Measurements from ENCODE around the gene BTNL9. TPM values are rescaled to one million over a fixed set of nuclear protein-coding genes. Genes with fewer than 3 reads are reported as not detected.
"Not testable (repeated sequence)": the region's sequence is repeated elsewhere in the genome, so short reads cannot be mapped to it uniquely, and the experiment has no call there.

BTNL9 gene
- 10 to 100 TPM; 15.9 to 56.1 TPM for total RNA-seq
- 10 to 100 TPM; 11.0 to 27.9 (median 17.7) TPM for polyA plus RNA-seq (ENCODE audit: insufficient read length in 6 of 6)
- long read RNA-seq, donor 1, partial matches to known transcripts, result 6 of 6 reads
- long read RNA-seq, donor 1, other reads (novel, unspliced or antisense), result 0 of 6 reads
- long read RNA-seq, donor 2, result 0 reads
- long read RNA-seq, donor 3, result 0 reads
- long read RNA-seq, donor 4, partial matches to known transcripts, result 1 of 4 reads
- long read RNA-seq, donor 4, other reads (novel, unspliced or antisense), result 2 of 4 reads
- long read RNA-seq, donor 5, result 0 reads
- long read RNA-seq, donor 6, partial matches to known transcripts, result 0 of 1 reads
- long read RNA-seq, donor 6, other reads (novel, unspliced or antisense), result 0 of 1 reads
- long read RNA-seq, donor 7, result 0 reads
- long read RNA-seq, donor 8, result 0 reads
- long read RNA-seq, donor 9, result 0 reads
- long read RNA-seq, donor 10, partial matches to known transcripts, result 14 of 17 reads
- long read RNA-seq, donor 10, other reads (novel, unspliced or antisense), result 2 of 17 reads
- long read RNA-seq, donor 11, partial matches to known transcripts, result 6 of 6 reads
- long read RNA-seq, donor 11, other reads (novel, unspliced or antisense), result 0 of 6 reads
- long read RNA-seq, donor 12, result 0 reads

GRCh38 chr5:181039931-181040630 is at the start of gene BTNL9:
TSS of gene BTNL9 (plus strand) at chr5:181040266. CDS start at chr5:181045490, 5,224 bp downstream.
- no peak for TF ChIP-seq CTCF (IDR thresholded peaks at IDR 0.05)
- Histone ChIP-seq H3K36me3 (no peaks in the 10 kb centered on the region), H3K27ac (peak within 1 kb of the TSS in 1 of 2 donors; percentile 61), H3K9me3 (no peaks in the 10 kb centered on the region), H3K4me1 (no peaks in the 10 kb centered on the region), H3K27me3 (peaks cover 0 to 56% of the 10 kb centered on the region in 2 donors), H3K4me3 (peak within 1 kb of the TSS in 1 of 2 donors; percentile 30)
- intact Hi-C loops (cut with DNase I), result no loop called here
- DNase-seq (no peak), ATAC-seq (no peak)

DNA sequence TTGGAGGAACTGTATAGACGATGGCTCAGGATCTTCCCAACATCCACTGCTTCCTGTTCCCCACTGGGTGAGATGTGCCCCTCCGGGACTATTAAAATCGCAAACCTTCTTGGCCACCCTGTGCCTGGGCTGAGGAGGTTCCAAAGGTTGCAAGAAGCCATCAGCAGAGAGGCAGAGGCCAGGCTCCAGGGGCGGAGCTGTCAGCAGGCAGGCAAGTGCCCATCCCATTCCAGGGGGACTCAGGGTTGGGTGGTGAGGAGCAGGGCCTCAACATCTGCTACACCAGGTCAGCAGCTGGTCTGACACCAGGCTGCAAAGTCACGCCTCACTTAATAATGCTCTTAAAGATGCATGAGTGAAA is 49.2 kb upstream of the BTNL9 start:
- ATAC-seq (no peak), DNase-seq (no peak)
- TF ChIP-seq CTCF (IDR thresholded peaks at IDR 0.05), result no peak
- H3K27ac ChIP-seq, result no peak overlapping the region
- H3K36me3 ChIP-seq, result no peaks in the 10 kb centered on the region
- peaks cover 0 to 2% of the 10 kb centered on the region in 2 donors for H3K9me3 ChIP-seq
- no peaks in the 10 kb centered on the region for H3K27me3 ChIP-seq
- intact Hi-C loops (cut with DNase I), result no loop called here
- no peak overlapping the region for H3K4me3 ChIP-seq
- H3K4me1 ChIP-seq, result no peaks in the 10 kb centered on the region

DNA sequence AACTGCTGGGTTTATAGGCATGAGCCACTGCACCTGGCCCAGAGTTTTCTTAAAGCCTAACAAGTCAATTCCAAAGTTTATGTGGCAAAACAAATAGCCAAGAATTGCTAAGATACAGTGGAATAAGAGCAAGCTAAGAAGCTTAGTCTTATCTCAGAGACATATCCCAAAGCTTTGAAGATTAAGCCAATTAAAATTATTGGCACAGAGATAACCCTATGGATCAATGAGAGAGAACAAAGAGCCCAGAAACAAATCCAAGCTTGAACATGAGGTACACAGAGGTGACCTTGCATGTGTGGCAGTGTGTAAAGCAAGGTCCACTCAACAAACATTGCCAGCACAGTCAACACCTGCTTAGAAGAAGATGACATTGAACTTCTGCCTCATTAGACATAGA is 38.1 kb upstream of the BTNL9 start:
- Histone ChIP-seq H3K4me3 (no peak overlapping the region), H3K9me3 (no peaks in the 10 kb centered on the region), H3K27ac (no peak overlapping the region), H3K4me1 (no peaks in the 10 kb centered on the region), H3K27me3 (no peaks in the 10 kb centered on the region), H3K36me3 (no peaks in the 10 kb centered on the region)
- ATAC-seq, result no peak
- intact Hi-C loops (cut with DNase I), result no loop called here
- no peak for DNase-seq
- TF ChIP-seq CTCF (IDR thresholded peaks at IDR 0.05), result no peak

- no peaks in the 10 kb centered on the region for H3K36me3 ChIP-seq
- no peak overlapping the region for H3K4me3 ChIP-seq
- no peak for TF ChIP-seq CTCF (IDR thresholded peaks at IDR 0.05)
- ATAC-seq (no peak), DNase-seq (no peak)
- H3K27me3 ChIP-seq, result peaks cover 0 to 7% of the 10 kb centered on the region in 2 donors
- no peaks in the 10 kb centered on the region for H3K4me1 ChIP-seq
- H3K27ac ChIP-seq, result no peak overlapping the region
- intact Hi-C loops (cut with DNase I), result no loop called here
- H3K9me3 ChIP-seq, result no peaks in the 10 kb centered on the region
Observed at GRCh38 chr5:181005791-181006190, 34.3 kb upstream of the BTNL9 start.

GRCh38 chr5:181008136-181008535 is 31.9 kb upstream of the BTNL9 start:
- no peak overlapping the region for H3K27ac ChIP-seq
- DNase-seq (no peak), ATAC-seq (no peak)
- no peaks in the 10 kb centered on the region for H3K4me1 ChIP-seq
- no peaks in the 10 kb centered on the region for H3K9me3 ChIP-seq
- H3K4me3 ChIP-seq, result no peak overlapping the region
- H3K27me3 ChIP-seq, result peaks cover 0 to 7% of the 10 kb centered on the region in 2 donors
- intact Hi-C loops (cut with DNase I), result no loop called here
- no peak for TF ChIP-seq CTCF (IDR thresholded peaks at IDR 0.05)
- no peaks in the 10 kb centered on the region for H3K36me3 ChIP-seq

GRCh38 chr5:181010018-181010417 is 30.0 kb upstream of the BTNL9 start:
- H3K36me3 ChIP-seq; H3K27me3 ChIP-seq; intact Hi-C loops (cut with DNase I); H3K9me3 ChIP-seq; H3K4me1 ChIP-seq; ATAC-seq; H3K4me3 ChIP-seq; H3K27ac ChIP-seq; DNase-seq: not testable (repeated sequence)

GRCh38 chr5:181014654-181015053 is 25.4 kb upstream of the BTNL9 start:
- DNase-seq; H3K36me3 ChIP-seq; H3K4me3 ChIP-seq; H3K4me1 ChIP-seq; H3K27me3 ChIP-seq; ATAC-seq; H3K27ac ChIP-seq; intact Hi-C loops (cut with DNase I); H3K9me3 ChIP-seq: not testable (repeated sequence)

GRCh38 chr5:181017448-181017847 is 22.6 kb upstream of the BTNL9 start:
- intact Hi-C loops (cut with DNase I); H3K36me3 ChIP-seq; DNase-seq; H3K4me3 ChIP-seq; H3K4me1 ChIP-seq; H3K27me3 ChIP-seq; ATAC-seq; H3K27ac ChIP-seq: not testable (repeated sequence)
- peaks cover 0 to 18% of the 10 kb centered on the region in 2 donors for H3K9me3 ChIP-seq
